Measurements from ENCODE around the gene ZDHHC18.
"Not testable (repeated sequence)": the region's sequence is repeated elsewhere in the genome, so short reads cannot be mapped to it uniquely, and the experiment has no call there.

ZDHHC18 gene

GRCh38 chr1:26874896-26875295, 48.4 kb downstream of the ZDHHC18 start:
- TF ChIP-seq CTCF (IDR thresholded peaks at IDR 0.05; ENCODE audit: low read depth, low read length) (no peak), EZH2phosphoT487 (IDR thresholded peaks at IDR 0.05; ENCODE audit: low read depth) (no peak)
- no peak overlapping the region for H2AFZ ChIP-seq (ENCODE audit: low read depth, low read length)
- H3K79me2 ChIP-seq (ENCODE audit: low read length), result no peaks in the 10 kb centered on the region
- 0 out of 2 replicates have a peak, but pooled peaks cover 4% of the 10 kb centered on the region for H3K4me1 ChIP-seq (ENCODE audit: low read length)
- H3K9me3 ChIP-seq (ENCODE audit: insufficient read depth, low read length), result no peaks in the 10 kb centered on the region
- no peak overlapping the region for H3K4me2 ChIP-seq (ENCODE audit: low read length)
- no peak overlapping the region for H3K9ac ChIP-seq (ENCODE audit: low read length)
- no peak overlapping the region for H3K27ac ChIP-seq (ENCODE audit: low read length)
- peaks cover 9% of the 10 kb centered on the region for H3K36me3 ChIP-seq (replicated peaks; ENCODE audit: low read depth, low read length)
- H4K20me1 ChIP-seq (ENCODE audit: insufficient read depth, low read length), result no peaks in the 10 kb centered on the region
- H3K4me3 ChIP-seq (ENCODE audit: low read length), result no peak overlapping the region
- H3K27me3 ChIP-seq (ENCODE audit: low read depth, low read length), result no peaks in the 10 kb centered on the region

GRCh38 chr1:26877326-26877725, 50.8 kb downstream of the ZDHHC18 start:
- H3K4me2 ChIP-seq (ENCODE audit: low read length), result no peak overlapping the region

GRCh38 chr1:26879793-26880192, 53.3 kb downstream of the ZDHHC18 start:
- no peak overlapping the region for H3K4me2 ChIP-seq (ENCODE audit: low read length)
- H4K20me1 ChIP-seq (ENCODE audit: insufficient read depth, low read length), result no peaks in the 10 kb centered on the region
- no peak overlapping the region for H3K4me3 ChIP-seq (ENCODE audit: low read length)
- no peak overlapping the region for H2AFZ ChIP-seq (ENCODE audit: low read depth, low read length)
- H3K79me2 ChIP-seq (ENCODE audit: low read length), result no peaks in the 10 kb centered on the region
- 0 out of 2 replicates have a peak, but pooled peaks cover 4% of the 10 kb centered on the region for H3K4me1 ChIP-seq (ENCODE audit: low read length)
- no peak overlapping the region for H3K9ac ChIP-seq (ENCODE audit: low read length)
- H3K36me3 ChIP-seq (replicated peaks; ENCODE audit: low read depth, low read length), result peaks cover 24% of the 10 kb centered on the region
- no peaks in the 10 kb centered on the region for H3K27me3 ChIP-seq (ENCODE audit: low read depth, low read length)
- no peak for TF ChIP-seq EZH2phosphoT487 (IDR thresholded peaks at IDR 0.05; ENCODE audit: low read depth)
- no peaks in the 10 kb centered on the region for H3K9me3 ChIP-seq (ENCODE audit: insufficient read depth, low read length)
- H3K27ac ChIP-seq (ENCODE audit: low read length), result no peak overlapping the region

More at GRCh38 chr1:26877326-26877725, 50.8 kb downstream of the ZDHHC18 start:
- no peak overlapping the region for H3K27ac ChIP-seq (ENCODE audit: low read length)
- H3K9ac ChIP-seq (ENCODE audit: low read length), result no peak overlapping the region
- no peaks in the 10 kb centered on the region for H3K79me2 ChIP-seq (ENCODE audit: low read length)
- H4K20me1 ChIP-seq (ENCODE audit: insufficient read depth, low read length), result no peaks in the 10 kb centered on the region
- peaks cover 14% of the 10 kb centered on the region for H3K36me3 ChIP-seq (replicated peaks; ENCODE audit: low read depth, low read length)
- no peaks in the 10 kb centered on the region for H3K9me3 ChIP-seq (ENCODE audit: insufficient read depth, low read length)
- no peaks in the 10 kb centered on the region for H3K27me3 ChIP-seq (ENCODE audit: low read depth, low read length)
- H3K4me1 ChIP-seq (ENCODE audit: low read length), result 0 out of 2 replicates have a peak, but pooled peaks cover 4% of the 10 kb centered on the region
- H2AFZ ChIP-seq (ENCODE audit: low read depth, low read length), result no peak overlapping the region
- no peak overlapping the region for H3K4me3 ChIP-seq (ENCODE audit: low read length)
- no peak for TF ChIP-seq EZH2phosphoT487 (IDR thresholded peaks at IDR 0.05; ENCODE audit: low read depth)
- TF ChIP-seq CTCF (IDR thresholded peaks at IDR 0.05; ENCODE audit: low read depth, low read length), result no peak

GRCh38 chr1:26881611-26882010, 55.1 kb downstream of the ZDHHC18 start:
- H3K4me2 ChIP-seq (ENCODE audit: low read length); H3K9ac ChIP-seq (ENCODE audit: low read length); H3K9me3 ChIP-seq (ENCODE audit: insufficient read depth, low read length); H3K79me2 ChIP-seq (ENCODE audit: low read length); H3K4me3 ChIP-seq (ENCODE audit: low read length); H2AFZ ChIP-seq (ENCODE audit: low read depth, low read length); H3K27ac ChIP-seq (ENCODE audit: low read length); H3K4me1 ChIP-seq (ENCODE audit: low read length); H3K27me3 ChIP-seq (ENCODE audit: low read depth, low read length); H4K20me1 ChIP-seq (ENCODE audit: insufficient read depth, low read length): not testable (repeated sequence)
- H3K36me3 ChIP-seq (replicated peaks; ENCODE audit: low read depth, low read length), result peaks cover 28% of the 10 kb centered on the region

- Histone ChIP-seq H3K9me3 (ENCODE audit: insufficient read depth, low read length) (no peaks in the 10 kb centered on the region), H3K79me2 (ENCODE audit: low read length) (no peaks in the 10 kb centered on the region), H3K36me3 (replicated peaks; ENCODE audit: low read depth, low read length) (peaks cover 21% of the 10 kb centered on the region), H4K20me1 (ENCODE audit: insufficient read depth, low read length) (no peaks in the 10 kb centered on the region), H3K27me3 (ENCODE audit: low read depth, low read length) (no peaks in the 10 kb centered on the region), H2AFZ (ENCODE audit: low read depth, low read length) (no peak overlapping the region), H3K27ac (ENCODE audit: low read length) (no peak overlapping the region), H3K4me3 (ENCODE audit: low read length) (no peak overlapping the region), H3K4me1 (ENCODE audit: low read length) (no peaks in the 10 kb centered on the region), H3K4me2 (ENCODE audit: low read length) (no peak overlapping the region), H3K9ac (ENCODE audit: low read length) (no peak overlapping the region)
- TF ChIP-seq CTCF (IDR thresholded peaks at IDR 0.05; ENCODE audit: low read depth, low read length) (no peak), EZH2phosphoT487 (IDR thresholded peaks at IDR 0.05; ENCODE audit: low read depth) (no peak)
Measured at GRCh38 chr1:26882696-26883463, 56.4 kb downstream of the ZDHHC18 start.

All from OCI-LY3 (cell line).